Esophagus (tissue), 2 donors: ENCODE results near the gene ERFE. TPM values are rescaled to one million over a fixed set of nuclear protein-coding genes. Genes with fewer than 3 reads are reported as not detected.

Source experiments
- H3K27ac ChIP-seq, 2 donors: one replicate each; pipeline ENCODE4 v1.5.1; 2013; ENCODE audit warnings: low read depth in 2 of 2, mild to moderate bottlenecking in 2 of 2, inconsistent platforms in 1 of 2, low read length in 1 of 2, moderate library complexity in 1 of 2
- H3K27me3 ChIP-seq, 2 donors: one replicate each; pipeline ENCODE4 v1.6.1; 2013; ENCODE audit warnings: low read length in 2 of 2, control low read depth in 1 of 2, mild to moderate bottlenecking in 1 of 2; ENCODE audit not compliant: insufficient read depth in 2 of 2, control insufficient read depth in 1 of 2
- H3K36me3 ChIP-seq, 2 donors: one replicate each; pipeline ENCODE4 v1.6.1; 2013; ENCODE audit warnings: low read length in 1 of 2; ENCODE audit not compliant: control insufficient read depth in 2 of 2, insufficient read depth in 2 of 2
- H3K4me1 ChIP-seq, 2 donors: one replicate each; pipeline ENCODE4 v1.6.1; 2013; ENCODE audit warnings: low read length in 1 of 2; ENCODE audit not compliant: control insufficient read depth in 2 of 2, insufficient read depth in 2 of 2
- H3K4me3 ChIP-seq, 2 donors: one replicate each; pipeline ENCODE4 v1.5.1; 2013; ENCODE audit warnings: low read length in 2 of 2, mild to moderate bottlenecking in 2 of 2, low read depth in 1 of 2, moderate library complexity in 1 of 2
- H3K9me3 ChIP-seq, 2 donors: one replicate each; pipeline ENCODE4 v1.6.1; 2013; ENCODE audit warnings: mild to moderate bottlenecking in 2 of 2, low read depth in 1 of 2, low read length in 1 of 2, moderate library complexity in 1 of 2; ENCODE audit not compliant: control insufficient read depth in 2 of 2, insufficient read depth in 1 of 2
- WGBS, 2 donors: extraction: QIAGEN DNeasy Blood & Tissue Kit; methylation state at CpG; one replicate each; pipeline ENCODE4 v1.1.7; 2013; 5-methylcytosine and 5-hydroxymethylcytosine counted together
- polyA plus RNA-seq, 2 donors: library from polyadenylated mRNA; stranded (reverse); fragments of 200-250 nt; gene quantifications; one replicate each; pipeline ENCODE4 v1.2.3, GENCODE V29; 2013
- donor health status: healthy with polysubstance abuse.
- donor health status: Bipolar disorder and iron deficiency.

ERFE gene
- polyA plus RNA-seq, 2 donors = 0.06 to 0.38 TPM

DNA sequence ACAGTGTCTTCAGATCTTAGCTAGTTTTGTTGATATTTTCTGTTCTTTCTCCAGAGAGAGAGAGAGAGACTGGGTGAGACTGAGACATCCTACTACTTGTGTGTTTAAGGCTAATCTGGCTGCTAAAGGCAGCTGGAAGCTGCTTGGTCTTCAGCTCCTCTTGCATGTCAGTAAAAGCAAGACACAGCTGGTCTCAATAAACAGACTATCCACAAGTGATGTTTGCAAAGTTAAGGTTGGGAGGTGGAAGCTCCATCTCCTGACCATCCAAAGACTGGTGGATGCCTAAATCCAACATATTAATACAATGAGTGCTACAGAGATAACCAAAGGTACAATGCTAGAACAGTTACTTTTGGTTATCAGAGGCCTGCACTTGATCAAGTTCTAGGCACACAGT, 17.8 kb downstream of the ERFE start:
- Histone ChIP-seq H3K27me3 (no peaks in the 10 kb centered on the region), H3K9me3 (no peaks in the 10 kb centered on the region), H3K4me1 (peaks cover 0 to 2% of the 10 kb centered on the region in 2 donors), H3K27ac (no peak overlapping the region), H3K36me3 (peaks cover 19 to 34% of the 10 kb centered on the region in 2 donors), H3K4me3 (no peak overlapping the region)

DNA sequence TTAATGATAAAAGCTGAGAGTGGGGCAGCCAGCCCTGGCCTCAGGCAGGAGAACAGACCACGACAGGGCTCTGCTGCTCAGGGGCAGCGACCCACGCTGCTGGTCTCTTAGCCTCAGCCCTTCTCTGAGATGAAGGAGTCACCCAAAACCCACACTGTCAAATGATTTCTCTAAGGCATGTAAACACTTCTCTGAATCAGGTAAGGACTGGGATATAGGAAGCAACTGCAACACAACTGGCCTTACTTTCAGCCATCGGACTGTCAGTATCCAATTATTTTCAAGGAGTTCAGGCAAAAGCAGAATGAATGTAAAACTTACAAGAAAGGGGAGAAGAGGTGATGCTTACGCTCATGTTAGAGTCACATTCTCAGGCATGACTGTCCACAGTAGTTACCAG, 21.8 kb downstream of the ERFE start:
- peaks cover 25 to 31% of the 10 kb centered on the region in 2 donors for H3K36me3 ChIP-seq
- H3K27me3 ChIP-seq = no peaks in the 10 kb centered on the region
- no peaks in the 10 kb centered on the region for H3K4me1 ChIP-seq
- H3K4me3 ChIP-seq = no peak overlapping the region
- WGBS, 2 donors = 91% methylated on average over 5 of the region's 5 CpGs
- no peak overlapping the region for H3K27ac ChIP-seq
- no peaks in the 10 kb centered on the region for H3K9me3 ChIP-seq

DNA sequence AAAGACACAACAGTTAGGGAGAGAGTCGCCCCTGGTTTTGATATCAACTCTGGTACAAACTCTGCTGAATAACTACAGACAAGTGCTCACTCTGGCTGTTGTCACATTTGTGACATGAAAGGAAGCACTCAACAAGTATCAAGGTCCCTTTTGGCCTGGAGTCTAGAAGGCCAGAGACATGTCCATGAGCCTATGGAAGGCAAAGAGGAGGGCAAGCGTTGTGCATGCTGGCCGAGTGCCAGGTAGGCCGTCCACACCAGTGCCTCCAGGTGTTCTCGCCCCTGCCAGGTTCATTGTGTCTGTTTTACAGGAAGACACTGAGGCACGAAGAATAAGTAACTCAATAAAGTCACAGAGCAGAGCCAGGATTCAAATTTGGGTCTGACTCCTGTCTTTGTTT, 23.6 kb downstream of the ERFE start:
- H3K27ac ChIP-seq = no peak overlapping the region
- H3K4me3 ChIP-seq = no peak overlapping the region
- peaks cover 25 to 40% of the 10 kb centered on the region in 2 donors for H3K36me3 ChIP-seq
- 58 to 65% methylated on average over 6 of the region's 6 CpGs for WGBS, 2 donors
- no peaks in the 10 kb centered on the region for H3K9me3 ChIP-seq
- H3K4me1 ChIP-seq = no peaks in the 10 kb centered on the region
- no peaks in the 10 kb centered on the region for H3K27me3 ChIP-seq

DNA sequence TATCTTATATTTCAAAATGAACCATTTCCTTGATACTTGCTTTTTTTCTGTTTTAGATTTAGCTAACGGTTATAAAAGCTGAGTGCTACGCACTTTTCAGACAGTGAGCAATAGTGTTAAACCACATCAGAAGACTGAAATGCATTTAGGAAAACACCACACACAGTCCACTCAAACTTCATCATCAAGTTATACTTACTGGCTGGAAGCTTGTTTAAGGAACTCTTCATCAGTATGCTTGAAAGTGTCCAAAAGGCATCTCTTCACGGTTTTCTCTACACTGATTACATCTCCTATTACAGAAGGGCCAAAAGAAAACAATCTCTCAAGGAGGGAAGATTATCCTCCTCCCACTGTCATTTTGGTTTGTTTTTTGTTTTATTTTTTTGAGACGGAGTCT, 25.1 kb downstream of the ERFE start:
- peaks cover 33 to 47% of the 10 kb centered on the region in 2 donors for H3K36me3 ChIP-seq
- 78 to 88% methylated on average over 4 of the region's 4 CpGs for WGBS, 2 donors
- H3K27ac ChIP-seq = no peak overlapping the region
- H3K4me1 ChIP-seq = no peaks in the 10 kb centered on the region
- no peak overlapping the region for H3K4me3 ChIP-seq
- no peaks in the 10 kb centered on the region for H3K9me3 ChIP-seq
- no peaks in the 10 kb centered on the region for H3K27me3 ChIP-seq

DNA sequence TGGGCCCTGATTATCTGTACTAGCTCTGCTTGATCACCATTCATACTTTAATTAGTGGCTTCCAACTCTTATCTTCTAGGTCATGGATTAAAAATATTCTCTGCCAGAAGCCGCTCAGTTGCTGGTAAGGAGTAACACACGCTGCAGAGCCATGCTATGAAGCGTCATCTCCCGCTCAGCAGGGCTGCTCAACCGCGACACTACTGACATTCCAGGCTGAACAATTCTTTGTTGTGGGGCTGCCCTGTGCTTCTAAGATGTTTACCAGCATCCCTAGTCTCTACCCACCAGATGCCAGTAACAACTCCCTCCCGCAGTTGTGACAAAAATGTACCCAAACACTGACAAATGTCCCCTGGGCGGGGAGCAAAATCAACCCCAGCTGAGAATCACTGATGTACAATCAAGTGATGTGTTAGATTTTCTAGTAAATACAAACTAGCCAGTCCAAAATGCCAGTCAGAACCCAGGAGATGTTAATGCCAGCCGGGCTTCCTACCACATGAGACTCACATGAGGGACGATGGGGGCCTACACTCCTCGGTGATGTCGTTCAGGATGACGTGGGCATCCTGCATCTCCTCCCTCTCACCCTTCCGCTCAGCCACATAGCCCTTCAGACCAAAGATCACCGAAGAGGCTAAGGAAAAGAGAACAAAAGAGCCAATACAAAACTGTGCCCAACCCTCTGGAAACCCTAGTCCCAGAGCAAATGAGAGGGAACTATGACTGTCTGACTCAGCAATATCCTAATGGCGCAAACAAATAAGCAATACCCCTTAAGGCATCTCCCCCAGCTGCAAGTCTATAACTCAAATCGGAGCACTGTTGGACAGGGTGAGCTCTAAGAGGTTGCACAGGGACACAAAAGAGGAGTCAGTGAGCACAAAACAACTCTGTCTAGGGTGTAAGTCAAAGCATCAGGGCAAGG, 29.1 kb downstream of the ERFE start:
- H3K36me3 ChIP-seq = peaks cover 28 to 38% of the 10 kb centered on the region in 2 donors
- H3K27ac ChIP-seq = no peak overlapping the region
- H3K4me3 ChIP-seq = no peak overlapping the region
- H3K27me3 ChIP-seq = no peaks in the 10 kb centered on the region
- H3K9me3 ChIP-seq = no peaks in the 10 kb centered on the region
- no peaks in the 10 kb centered on the region for H3K4me1 ChIP-seq
- WGBS, 2 donors = 94 to 96% methylated on average over 17 of the region's 17 CpGs

DNA sequence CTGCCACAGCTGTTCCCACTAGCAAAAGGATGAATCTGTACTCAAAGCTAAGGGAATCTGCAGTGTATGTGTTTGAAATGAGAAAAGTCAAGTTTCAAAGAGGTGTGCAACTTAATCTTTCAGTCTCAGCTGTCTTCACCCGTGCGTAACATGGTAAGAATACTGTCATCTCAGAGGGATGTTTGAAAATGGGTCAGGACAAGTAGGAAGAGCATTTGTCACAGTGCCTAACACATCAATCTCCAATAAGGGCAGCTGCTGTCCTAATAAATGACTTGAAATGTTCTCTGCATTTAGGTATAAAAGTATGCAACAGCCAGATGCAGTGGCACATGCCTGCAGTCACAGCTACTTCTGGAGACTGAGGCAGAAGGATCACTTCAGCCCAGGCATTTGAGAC, 31.7 kb downstream of the ERFE start:
- Histone ChIP-seq H3K27ac (no peak overlapping the region), H3K4me3 (no peak overlapping the region), H3K27me3 (no peaks in the 10 kb centered on the region), H3K36me3 (peaks cover 22 to 28% of the 10 kb centered on the region in 2 donors), H3K9me3 (no peaks in the 10 kb centered on the region), H3K4me1 (no peaks in the 10 kb centered on the region)
- 89 to 93% methylated on average over 2 of the region's 2 CpGs for WGBS, 2 donors

DNA sequence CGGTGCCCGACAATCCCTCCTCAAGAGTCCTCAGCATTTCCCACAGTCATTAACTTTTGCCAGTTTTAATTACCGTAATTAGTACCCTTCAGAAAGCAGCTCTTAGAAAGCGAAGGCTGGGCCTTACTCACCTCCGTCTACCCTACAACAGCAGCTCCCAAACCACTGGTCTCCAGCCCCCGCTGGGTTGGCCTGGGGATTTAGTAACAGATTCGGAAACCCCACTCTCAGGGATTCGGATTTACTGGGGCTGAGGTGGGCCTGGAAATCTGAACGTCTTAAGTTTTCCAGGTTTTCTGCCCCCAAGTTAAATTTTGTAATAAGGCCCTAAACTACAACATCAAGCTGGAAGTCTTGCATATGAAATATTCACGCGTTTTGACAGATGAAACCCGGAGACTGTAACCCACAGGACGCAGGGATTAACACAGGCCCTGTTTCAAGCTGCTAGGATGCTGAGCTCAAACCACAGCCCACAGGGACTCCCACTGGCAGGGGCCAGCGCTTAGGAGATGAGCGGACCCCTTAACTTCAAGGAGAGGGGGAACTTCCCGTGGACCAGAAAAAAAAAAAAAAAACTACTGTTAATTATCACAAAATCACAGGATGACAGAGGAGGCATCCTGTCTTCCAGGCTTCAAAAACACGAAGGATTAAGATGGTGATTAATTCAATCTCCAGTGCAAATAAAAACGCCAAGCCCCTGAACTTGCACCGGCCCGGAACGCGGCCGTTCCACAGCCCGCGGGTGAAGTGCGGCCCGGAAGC, 43.7 kb downstream of the ERFE start:
- 6 to 8% methylated on average over 27 of the region's 27 CpGs for WGBS, 2 donors
- H3K27ac ChIP-seq = peak overlapping the region; percentile 95 to 99
- peak overlapping the region; percentile 84 to 94 for H3K4me3 ChIP-seq
- peaks cover 2 to 4% of the 10 kb centered on the region in 2 donors for H3K4me1 ChIP-seq
- H3K9me3 ChIP-seq = no peaks in the 10 kb centered on the region
- peaks cover 0 to 2% of the 10 kb centered on the region in 2 donors for H3K36me3 ChIP-seq
- H3K27me3 ChIP-seq = no peaks in the 10 kb centered on the region

DNA sequence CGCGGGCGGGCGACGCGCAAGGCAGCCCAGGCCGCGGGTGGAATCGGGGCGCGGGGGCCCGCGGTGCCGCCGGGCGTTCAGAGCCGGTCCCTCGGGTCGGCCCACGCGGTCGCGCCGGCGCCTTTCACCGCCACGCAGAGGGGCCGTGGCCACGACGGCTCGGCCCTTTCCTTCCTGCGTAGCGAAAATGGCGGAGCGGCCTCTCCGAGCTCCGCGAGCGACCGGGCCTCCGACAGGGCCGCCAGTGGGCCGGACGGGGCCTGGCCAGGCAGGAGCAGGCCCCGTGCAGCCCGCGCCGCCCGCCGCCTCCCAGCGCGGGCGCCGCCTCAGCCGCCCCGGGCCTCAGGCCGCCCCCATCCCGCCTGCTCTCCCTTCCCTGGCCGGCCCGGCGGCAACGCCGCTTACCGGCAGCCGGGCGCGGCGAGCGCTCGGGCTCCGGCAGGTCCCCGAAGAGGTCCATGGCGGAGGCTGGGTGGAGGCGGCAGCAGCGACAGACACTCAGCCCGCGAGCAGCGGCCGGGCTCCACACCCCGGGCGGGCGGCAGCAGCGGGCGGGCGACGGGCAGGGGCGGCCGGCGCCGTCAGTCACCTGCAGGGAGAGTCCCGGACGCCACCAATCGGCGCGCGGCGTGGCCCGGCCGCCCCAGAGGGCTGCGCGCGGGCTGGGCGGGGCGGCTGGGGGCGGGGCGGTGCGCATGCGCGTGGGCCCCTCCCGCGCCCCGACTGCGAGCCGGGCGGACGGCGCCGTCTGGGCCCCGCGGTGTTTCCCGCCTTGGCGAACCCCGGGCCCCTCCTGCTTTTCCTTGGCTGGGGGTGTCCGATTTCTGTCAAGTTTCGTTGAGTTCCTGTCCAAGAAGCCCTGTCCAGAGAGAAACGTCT, 44.6 kb downstream of the ERFE start, which contains the start of gene ILKAP:
ILKAP (minus strand) TSS at position 602 of the 879 bp plus-strand sequence; CDS start at position 460, 142 bp downstream.
- Histone ChIP-seq H3K27ac (peak within 1 kb of the TSS; percentile 95 to 99), H3K9me3 (no peaks in the 10 kb centered on the region), H3K27me3 (no peaks in the 10 kb centered on the region), H3K36me3 (peaks cover 0 to 2% of the 10 kb centered on the region in 2 donors), H3K4me3 (peak within 1 kb of the TSS; percentile 84 to 94), H3K4me1 (peaks cover 2 to 4% of the 10 kb centered on the region in 2 donors)
- 0% methylated on average over 80 to 126 of the region's 126 CpGs for WGBS, 2 donors
